Measurements from ENCODE around the gene PTTG2.

The PTTG2 gene

GRCh38 chr4:37953156-37953555 lies 7.0 kb upstream of the PTTG2 start:
- ChIA-PET POLR2A (no interaction called here), CTCF (no interaction called here)
- DNase-seq (ENCODE audit: extremely low spot score), result no peak
- no peak for TF ChIP-seq TARDBP (IDR thresholded peaks at IDR 0.05)
- TF ChIP-seq FOXM1 (IDR thresholded peaks at IDR 0.05; ENCODE audit: borderline replicate concordance), result no peak
- no peak for TF ChIP-seq ZNF384 (IDR thresholded peaks at IDR 0.05)
- no peak for TF ChIP-seq HDGF (IDR thresholded peaks at IDR 0.05; ENCODE audit: borderline replicate concordance)
- TF ChIP-seq ELF4 (IDR thresholded peaks at IDR 0.05), result no peak
- TF ChIP-seq, protein P1, sequence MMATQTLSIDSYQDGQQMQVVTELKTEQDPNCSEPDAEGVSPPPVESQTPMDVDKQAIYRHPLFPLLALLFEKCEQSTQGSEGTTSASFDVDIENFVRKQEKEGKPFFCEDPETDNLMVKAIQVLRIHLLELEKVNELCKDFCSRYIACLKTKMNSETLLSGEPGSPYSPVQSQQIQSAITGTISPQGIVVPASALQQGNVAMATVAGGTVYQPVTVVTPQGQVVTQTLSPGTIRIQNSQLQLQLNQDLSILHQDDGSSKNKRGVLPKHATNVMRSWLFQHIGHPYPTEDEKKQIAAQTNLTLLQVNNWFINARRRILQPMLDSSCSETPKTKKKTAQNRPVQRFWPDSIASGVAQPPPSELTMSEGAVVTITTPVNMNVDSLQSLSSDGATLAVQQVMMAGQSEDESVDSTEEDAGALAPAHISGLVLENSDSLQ (IDR thresholded peaks at IDR 0.05), result no peak
- no peak for TF ChIP-seq NFRKB (IDR thresholded peaks at IDR 0.05)
- no peak for TF ChIP-seq FOXA1 (IDR thresholded peaks at IDR 0.05)
- no peak for TF ChIP-seq ARNT (IDR thresholded peaks at IDR 0.05)
- no peak for TF ChIP-seq SP1 (IDR thresholded peaks at IDR 0.05)
- TF ChIP-seq FOXK2 (IDR thresholded peaks at IDR 0.05), result no peak

DNA sequence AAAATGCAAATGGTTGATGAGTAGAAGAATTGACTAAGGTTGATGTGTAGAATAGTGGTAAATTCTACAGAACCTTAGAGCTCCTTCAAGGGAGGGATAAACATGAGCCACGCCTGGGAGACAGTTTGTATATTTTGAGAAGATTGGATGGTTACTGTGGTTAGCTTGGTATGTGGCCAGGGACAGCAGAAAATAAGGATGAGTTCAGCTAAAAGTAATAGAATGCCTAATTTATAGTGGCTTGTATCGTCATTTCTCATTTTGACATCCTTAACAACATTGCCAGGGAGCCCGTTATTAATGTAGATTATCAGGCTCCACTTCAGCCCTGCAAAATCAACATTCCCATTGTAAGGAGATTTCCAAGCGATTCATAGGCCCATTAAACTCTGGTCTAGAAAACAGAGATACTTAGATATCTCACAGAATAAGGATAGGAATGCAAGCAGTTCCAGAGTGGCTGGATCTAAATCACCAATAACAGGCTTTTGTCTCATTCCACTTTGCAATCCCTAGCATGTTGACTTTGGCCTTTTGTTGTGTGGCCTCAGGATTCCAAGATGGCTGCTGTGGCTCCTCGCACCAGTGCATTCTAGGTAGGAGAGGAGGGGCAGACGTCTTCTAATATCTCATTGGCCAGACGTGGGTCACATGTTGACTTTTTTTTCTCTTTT lies 6.4 kb upstream of the PTTG2 start:
- ChIA-PET POLR2A (no interaction called here), CTCF (no interaction called here)
- TF ChIP-seq, protein P1 (IDR thresholded peaks at IDR 0.05), result no peak
- no peak for TF ChIP-seq ARNT (IDR thresholded peaks at IDR 0.05)
- TF ChIP-seq LEF1 (IDR thresholded peaks at IDR 0.05; ENCODE audit: borderline replicate concordance), result no peak
- no peak for TF ChIP-seq SP1 (IDR thresholded peaks at IDR 0.05)
- no peak for TF ChIP-seq HDGF (IDR thresholded peaks at IDR 0.05; ENCODE audit: borderline replicate concordance)
- TF ChIP-seq FOXM1 (IDR thresholded peaks at IDR 0.05; ENCODE audit: borderline replicate concordance), result no peak
- TF ChIP-seq FOXK2 (IDR thresholded peaks at IDR 0.05), result no peak
- no peak for TF ChIP-seq ZNF384 (IDR thresholded peaks at IDR 0.05)
- no peak for DNase-seq (ENCODE audit: extremely low spot score)

- TF ChIP-seq NFRKB (IDR thresholded peaks at IDR 0.05), result no peak
- no peak for TF ChIP-seq CTBP1 (IDR thresholded peaks at IDR 0.05; ENCODE audit: borderline replicate concordance)
- TF ChIP-seq FOXK2 (IDR thresholded peaks at IDR 0.05), result no peak
- no peak for TF ChIP-seq ELF4 (IDR thresholded peaks at IDR 0.05)
- no peak for TF ChIP-seq ARNT (IDR thresholded peaks at IDR 0.05)
- TF ChIP-seq TARDBP (IDR thresholded peaks at IDR 0.05), result no peak
- no peak for TF ChIP-seq BHLHE40 (IDR thresholded peaks at IDR 0.05; ENCODE audit: borderline replicate concordance)
- ChIA-PET POLR2A (no interaction called here), CTCF (no interaction called here)
- no peak for DNase-seq (ENCODE audit: extremely low spot score)
Measured at GRCh38 chr4:37956941-37957340, 3.3 kb upstream of the PTTG2 start.

GRCh38 chr4:37958932-37959331 lies 1.3 kb upstream of the PTTG2 start:
- DNase-seq (ENCODE audit: extremely low spot score), result no peak
- ChIA-PET CTCF (no interaction called here), POLR2A (no interaction called here)
- TF ChIP-seq CTBP1 (IDR thresholded peaks at IDR 0.05; ENCODE audit: borderline replicate concordance) (no peak), L3MBTL2 (conservative IDR thresholded peaks at IDR 0.05) (no peak), HDGF (IDR thresholded peaks at IDR 0.05; ENCODE audit: borderline replicate concordance) (no peak), ARNT (IDR thresholded peaks at IDR 0.05) (no peak), FOXM1 (IDR thresholded peaks at IDR 0.05; ENCODE audit: borderline replicate concordance) (no peak)
- TF ChIP-seq, protein P1 (IDR thresholded peaks at IDR 0.05), result no peak

GRCh38 chr4:37960679-37961450 lies 667 bp downstream of the PTTG2 start:
- POLR2A ChIA-PET, result no interaction called here
- DNase-seq (ENCODE audit: extremely low spot score), result no peak
- TF ChIP-seq CTBP1 (IDR thresholded peaks at IDR 0.05; ENCODE audit: borderline replicate concordance) (no peak), SP1 (IDR thresholded peaks at IDR 0.05) (no peak), BHLHE40 (IDR thresholded peaks at IDR 0.05; ENCODE audit: borderline replicate concordance) (no peak), FOXK2 (IDR thresholded peaks at IDR 0.05) (no peak), ARNT (IDR thresholded peaks at IDR 0.05) (no peak)
- CTCF ChIA-PET, result no interaction called here

DNA sequence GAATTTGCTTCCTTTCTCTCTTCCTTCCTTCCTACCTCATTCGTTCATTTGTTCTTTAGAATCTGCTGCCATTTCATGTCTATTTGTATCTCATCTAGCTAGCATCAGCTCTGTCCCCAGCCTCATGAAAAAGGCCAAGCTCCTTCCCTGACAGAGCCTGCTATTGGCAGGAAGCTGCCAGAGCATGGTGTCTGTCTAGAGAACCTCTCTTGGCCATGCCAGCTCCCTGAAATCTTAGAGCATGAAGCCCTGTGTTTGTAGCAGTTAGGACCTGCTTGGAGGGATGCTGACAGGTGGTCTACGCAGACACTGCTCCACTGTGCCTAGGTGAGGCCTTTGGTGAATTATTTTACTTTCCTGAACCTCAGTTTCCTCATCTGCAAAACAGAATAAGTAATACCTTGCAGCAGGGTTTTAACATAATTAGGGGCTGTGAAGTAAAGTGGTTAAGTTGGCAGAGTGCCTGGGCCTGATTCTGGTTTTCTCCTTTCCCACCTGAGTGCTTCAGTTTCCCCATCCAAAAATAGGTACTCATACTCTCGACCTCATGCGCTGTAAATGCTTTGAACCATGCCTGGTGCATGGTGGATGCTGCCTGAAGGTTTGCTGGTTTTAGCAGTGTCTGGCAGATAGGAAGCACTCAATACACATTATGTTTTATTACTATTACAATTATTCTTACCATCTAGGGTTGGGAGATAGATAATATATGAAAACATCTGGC lies 4.7 kb downstream of the PTTG2 start:
- CTCF ChIA-PET, result no interaction called here
- no peak for DNase-seq (ENCODE audit: extremely low spot score)
- POLR2A ChIA-PET, result no interaction called here
- TF ChIP-seq BHLHE40 (IDR thresholded peaks at IDR 0.05; ENCODE audit: borderline replicate concordance) (no peak), ELF4 (IDR thresholded peaks at IDR 0.05) (no peak), FOXK2 (IDR thresholded peaks at IDR 0.05) (no peak), ZNF384 (IDR thresholded peaks at IDR 0.05) (no peak), TARDBP (IDR thresholded peaks at IDR 0.05) (no peak), FOXM1 (IDR thresholded peaks at IDR 0.05; ENCODE audit: borderline replicate concordance) (no peak), CTBP1 (IDR thresholded peaks at IDR 0.05; ENCODE audit: borderline replicate concordance) (no peak), HDGF (IDR thresholded peaks at IDR 0.05; ENCODE audit: borderline replicate concordance) (no peak), LEF1 (IDR thresholded peaks at IDR 0.05; ENCODE audit: borderline replicate concordance) (no peak), L3MBTL2 (conservative IDR thresholded peaks at IDR 0.05) (no peak), SUZ12 (IDR thresholded peaks at IDR 0.05) (no peak), FOXA1 (IDR thresholded peaks at IDR 0.05) (no peak)
- TF ChIP-seq, protein P1 (IDR thresholded peaks at IDR 0.05), result no peak
